GM11168 (cell line): ENCODE measurements around the gene SLX4.
"Not testable (repeated sequence)": the region's sequence is repeated elsewhere in the genome, so short reads cannot be mapped to it uniquely, and the experiment has no call there.

Source experiments
- in situ Hi-C: fragments of 300-500 bp; cut with MboI; formaldehyde crosslinking; loops from one replicate; pipeline ENCODE4 v1.12.0; 2022; ENCODE audit warnings: low sequenced_read_pairs; ENCODE audit not compliant: unreplicated experiment

The SLX4 gene, protein sequence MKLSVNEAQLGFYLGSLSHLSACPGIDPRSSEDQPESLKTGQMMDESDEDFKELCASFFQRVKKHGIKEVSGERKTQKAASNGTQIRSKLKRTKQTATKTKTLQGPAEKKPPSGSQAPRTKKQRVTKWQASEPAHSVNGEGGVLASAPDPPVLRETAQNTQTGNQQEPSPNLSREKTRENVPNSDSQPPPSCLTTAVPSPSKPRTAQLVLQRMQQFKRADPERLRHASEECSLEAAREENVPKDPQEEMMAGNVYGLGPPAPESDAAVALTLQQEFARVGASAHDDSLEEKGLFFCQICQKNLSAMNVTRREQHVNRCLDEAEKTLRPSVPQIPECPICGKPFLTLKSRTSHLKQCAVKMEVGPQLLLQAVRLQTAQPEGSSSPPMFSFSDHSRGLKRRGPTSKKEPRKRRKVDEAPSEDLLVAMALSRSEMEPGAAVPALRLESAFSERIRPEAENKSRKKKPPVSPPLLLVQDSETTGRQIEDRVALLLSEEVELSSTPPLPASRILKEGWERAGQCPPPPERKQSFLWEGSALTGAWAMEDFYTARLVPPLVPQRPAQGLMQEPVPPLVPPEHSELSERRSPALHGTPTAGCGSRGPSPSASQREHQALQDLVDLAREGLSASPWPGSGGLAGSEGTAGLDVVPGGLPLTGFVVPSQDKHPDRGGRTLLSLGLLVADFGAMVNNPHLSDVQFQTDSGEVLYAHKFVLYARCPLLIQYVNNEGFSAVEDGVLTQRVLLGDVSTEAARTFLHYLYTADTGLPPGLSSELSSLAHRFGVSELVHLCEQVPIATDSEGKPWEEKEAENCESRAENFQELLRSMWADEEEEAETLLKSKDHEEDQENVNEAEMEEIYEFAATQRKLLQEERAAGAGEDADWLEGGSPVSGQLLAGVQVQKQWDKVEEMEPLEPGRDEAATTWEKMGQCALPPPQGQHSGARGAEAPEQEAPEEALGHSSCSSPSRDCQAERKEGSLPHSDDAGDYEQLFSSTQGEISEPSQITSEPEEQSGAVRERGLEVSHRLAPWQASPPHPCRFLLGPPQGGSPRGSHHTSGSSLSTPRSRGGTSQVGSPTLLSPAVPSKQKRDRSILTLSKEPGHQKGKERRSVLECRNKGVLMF (N-terminal part only)

DNA sequence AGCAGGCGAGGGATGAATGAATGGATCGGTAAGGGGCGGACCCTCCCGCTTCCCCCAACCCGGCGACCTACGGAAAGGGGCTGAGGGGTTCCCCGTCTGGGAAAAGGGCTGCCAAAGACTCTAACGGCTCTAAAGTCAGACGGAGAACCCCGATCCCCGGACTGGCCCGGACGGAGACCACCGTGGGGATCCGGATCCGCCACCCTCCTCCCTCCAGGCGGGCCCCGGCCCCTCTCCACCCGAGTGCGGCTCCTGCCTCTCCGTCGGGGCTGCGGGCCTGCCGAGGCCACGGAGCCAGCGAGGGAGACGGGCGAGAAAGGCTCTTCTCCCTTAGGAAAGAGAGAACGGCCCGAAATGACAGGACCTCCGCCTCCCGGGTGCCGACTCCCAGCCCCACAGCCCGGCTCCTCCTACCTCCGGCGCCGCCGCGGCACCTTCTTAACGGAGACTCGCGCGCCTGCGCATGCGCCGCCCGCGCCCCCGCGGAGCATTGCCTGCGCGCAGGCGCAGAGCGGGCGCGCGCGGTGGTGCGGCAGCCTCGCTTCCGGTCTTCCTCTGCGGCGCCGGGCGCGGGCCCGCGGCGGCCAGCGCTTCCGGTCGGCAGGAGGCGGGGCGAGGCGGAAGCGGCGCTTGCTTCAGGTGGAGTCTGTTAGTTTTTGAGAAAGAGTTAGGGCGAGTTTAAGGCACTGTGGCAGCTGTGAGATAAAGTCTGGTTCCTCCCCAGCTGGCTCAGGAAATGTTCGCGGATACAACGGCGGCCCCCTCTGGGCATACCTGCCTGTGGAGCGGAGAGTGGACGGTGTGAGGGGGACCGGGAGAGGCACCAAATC is at the start of gene SLX4:
Gene SLX4 (minus strand): TSS at position 461 of the 830 bp plus-strand sequence. CDS start 2,642 bp downstream, outside the sequence.
- in situ Hi-C loops, result no loop called here

DNA sequence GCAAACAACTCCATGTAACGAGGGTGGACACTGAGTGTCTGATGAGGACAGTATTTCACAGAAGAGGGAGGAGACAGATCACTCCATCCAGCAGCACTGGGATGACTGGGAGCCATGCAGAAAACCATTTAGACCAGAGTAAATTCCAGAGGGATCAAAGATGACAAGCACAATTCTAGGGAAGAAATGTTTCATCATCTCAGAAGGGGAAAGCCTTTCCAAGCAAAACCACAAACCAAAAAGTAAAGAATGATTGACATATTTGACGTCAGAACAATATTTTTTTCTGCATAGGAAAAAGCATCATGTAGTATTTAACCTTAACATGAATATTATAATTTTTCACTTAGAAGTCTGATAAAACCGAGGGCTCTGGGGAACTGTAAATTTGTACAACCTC is 47.8 kb upstream of the SLX4 start:
- in situ Hi-C loops, result no loop called here

DNA sequence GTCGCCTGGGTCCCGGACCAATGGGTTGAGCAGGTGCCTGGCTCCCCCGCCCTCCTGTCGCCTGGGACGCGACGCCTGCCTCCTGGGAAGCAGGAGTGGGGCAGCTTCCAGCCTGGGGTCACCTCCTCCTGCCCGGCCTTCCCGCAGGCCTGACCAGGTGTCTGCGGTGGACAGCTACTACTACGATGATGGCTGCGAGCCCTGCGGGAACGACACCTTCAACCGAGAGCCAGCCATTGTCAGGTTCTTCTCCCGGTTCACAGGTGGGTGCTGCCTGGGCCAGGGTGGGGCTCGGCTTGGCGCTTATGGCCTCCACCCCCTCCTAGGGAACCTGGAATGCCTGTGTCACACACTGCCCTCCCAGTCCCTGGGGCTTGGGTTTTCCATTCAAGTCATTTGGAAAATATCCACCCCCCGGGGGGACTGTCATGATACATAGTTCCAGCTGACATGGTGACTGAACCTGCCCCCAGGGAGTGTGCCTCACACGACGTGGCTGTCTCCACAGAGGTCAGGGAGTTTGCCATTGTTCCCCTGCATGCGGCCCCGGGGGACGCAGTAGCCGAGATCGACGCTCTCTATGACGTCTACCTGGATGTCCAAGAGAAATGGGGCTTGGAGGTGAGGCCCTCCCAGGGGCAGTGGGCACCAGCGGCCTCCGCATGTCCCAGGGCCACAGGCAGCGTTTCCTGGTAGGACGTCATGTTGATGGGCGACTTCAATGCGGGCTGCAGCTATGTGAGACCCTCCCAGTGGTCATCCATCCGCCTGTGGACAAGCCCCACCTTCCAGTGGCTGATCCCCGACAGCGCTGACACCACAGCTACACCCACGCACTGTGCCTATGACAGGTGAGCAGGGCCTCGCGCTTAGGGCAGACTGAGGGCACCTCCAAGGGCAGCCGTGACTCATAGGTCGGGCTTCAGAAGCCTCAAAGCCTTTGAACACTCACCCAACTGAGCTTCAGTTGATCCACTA is 45.4 kb upstream of the SLX4 start:
- in situ Hi-C loops, result no loop called here

DNA sequence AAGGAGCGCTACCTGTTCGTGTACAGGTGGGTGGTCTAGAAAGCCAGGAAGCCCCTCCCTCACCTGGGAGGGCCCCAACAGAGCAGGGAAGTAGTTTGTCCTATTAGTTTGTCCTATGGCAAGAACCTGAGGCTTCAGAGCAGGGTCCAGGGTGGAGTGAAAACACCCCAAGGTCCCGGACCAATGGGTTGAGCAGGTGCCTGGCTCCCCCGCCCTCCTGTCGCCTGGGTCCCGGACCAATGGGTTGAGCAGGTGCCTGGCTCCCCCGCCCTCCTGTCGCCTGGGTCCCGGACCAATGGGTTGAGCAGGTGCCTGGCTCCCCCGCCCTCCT is 44.7 kb upstream of the SLX4 start:
- in situ Hi-C loops, result not testable (repeated sequence)

DNA sequence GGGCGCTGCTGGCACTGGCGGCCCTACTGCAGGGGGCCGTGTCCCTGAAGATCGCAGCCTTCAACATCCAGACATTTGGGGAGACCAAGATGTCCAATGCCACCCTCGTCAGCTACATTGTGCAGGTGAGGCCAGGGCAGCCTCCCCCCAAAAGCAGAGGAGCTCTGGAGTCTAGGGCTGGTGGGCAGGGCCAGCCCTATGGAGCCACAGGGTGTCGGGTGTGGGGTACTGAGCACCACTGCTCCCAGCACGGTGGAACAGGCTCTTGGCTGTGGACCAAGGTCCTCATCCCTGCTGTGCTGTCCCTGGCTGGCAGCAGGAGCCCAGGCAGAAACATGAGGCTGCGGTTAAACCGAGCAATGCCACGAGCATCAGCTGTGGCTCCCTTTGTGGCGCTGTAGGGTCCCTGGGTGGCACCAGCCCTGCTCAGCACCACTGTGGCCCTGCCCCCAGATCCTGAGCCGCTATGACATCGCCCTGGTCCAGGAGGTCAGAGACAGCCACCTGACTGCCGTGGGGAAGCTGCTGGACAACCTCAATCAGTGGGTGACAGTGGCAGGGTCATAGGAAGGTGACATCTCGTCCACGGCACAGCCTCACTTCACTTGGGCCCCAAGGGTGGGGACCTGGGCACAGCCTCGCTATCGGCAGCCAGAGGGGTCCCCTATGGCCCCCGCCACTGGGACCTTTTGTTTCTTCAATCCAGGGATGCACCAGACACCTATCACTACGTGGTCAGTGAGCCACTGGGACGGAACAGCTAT is 44.2 kb upstream of the SLX4 start:
- in situ Hi-C loops, result no loop called here

DNA sequence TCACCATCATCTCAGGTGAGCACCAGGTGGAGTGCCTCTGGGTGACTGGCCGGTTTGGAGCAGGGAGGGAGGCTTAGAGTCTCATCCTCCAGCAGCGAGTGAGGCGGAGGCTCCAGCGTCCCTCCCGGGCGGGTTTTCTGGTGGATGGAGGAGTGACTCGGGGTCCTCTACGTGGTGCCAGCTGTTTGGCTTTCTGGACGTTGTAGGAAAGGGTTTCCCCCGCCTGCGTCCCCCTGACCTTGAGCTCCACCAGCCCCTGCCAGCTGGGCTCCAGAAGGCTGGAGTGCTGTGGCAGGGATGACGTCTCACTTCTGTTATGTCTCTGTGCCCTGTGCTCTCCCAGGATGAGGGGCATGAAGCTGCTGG is 43.6 kb upstream of the SLX4 start:
- in situ Hi-C loops, result no loop called here

DNA sequence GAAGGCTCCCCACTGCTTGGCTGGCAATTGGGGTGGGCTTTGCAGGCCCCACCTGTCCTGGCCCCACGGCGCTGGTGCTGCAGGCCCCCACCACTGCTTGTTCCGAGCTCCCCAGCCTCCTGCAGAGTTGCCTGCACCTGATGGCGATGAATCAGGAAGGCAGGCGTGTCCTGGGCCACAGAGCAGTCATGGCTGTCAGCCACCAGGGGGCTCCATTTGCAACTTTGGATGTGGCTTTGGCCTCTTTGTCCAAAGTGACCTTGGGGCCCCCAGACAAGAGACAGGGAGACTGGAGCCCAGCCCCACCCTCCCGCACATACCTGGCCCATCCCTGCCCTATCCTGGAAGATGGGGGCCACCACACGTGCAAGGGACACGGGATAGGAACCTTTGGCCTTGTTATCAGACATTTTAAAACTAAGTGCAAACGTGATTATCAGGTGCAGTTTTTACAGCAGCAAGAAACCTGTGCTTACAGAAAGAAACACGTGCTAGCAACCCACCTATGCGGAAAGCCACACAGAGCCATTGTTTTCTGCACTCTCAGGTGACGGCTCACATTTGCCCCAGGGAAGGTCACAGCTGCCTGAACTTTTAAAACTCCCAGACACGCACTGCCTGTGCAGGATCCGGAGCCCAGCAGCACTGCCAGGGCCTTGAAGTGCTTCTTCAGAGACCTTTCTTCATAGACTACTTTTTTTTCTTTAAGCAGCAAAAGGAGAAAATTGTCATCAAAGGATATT is 43.0 kb upstream of the SLX4 start, which contains the start of gene DNASE1:
Gene DNASE1 (plus strand): TSS at position 443 of the 743 bp plus-strand sequence. CDS start 683 bp downstream, outside the sequence.
- in situ Hi-C loops, result no loop called here

DNA sequence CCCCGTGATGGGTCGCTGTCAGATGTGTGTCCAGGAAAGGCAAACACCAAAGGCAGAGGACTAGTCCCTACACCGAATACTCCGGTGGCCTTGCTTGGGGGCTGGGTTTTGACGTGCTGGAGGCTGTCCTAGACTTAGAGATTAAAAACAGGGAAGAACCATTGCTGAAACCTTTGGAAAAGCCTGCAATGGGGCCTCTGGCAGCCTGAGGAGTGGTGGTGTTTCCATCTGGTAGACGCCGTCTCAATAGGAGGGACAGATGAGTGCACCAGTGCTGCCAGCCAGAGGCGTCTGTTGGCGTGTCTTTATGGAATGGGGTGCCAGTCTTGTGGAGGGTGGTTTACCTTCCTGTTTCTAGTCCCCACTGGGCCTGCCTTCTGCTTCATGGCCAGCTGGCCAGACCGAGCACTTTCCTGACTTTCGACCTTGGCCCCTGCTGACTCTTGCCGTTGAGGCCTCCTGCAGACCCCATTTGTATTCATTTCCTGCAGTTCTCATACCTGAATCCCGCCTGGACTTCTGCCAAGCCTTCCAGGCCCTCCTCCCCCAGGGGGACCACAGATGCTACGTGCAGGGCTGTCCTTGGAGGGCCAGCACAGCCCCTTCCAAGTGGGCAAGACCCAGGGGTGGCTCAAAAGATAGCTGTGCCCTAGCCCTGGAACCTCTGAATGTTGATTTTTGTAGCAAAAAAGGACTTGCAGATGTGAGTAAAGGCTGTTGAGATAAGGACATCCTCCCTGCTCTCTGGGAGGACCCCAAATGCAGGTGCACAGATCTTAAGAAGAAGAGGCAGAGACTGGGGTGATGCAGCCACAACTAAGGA is 41.2 kb upstream of the SLX4 start:
- in situ Hi-C loops, result no loop called here

DNA sequence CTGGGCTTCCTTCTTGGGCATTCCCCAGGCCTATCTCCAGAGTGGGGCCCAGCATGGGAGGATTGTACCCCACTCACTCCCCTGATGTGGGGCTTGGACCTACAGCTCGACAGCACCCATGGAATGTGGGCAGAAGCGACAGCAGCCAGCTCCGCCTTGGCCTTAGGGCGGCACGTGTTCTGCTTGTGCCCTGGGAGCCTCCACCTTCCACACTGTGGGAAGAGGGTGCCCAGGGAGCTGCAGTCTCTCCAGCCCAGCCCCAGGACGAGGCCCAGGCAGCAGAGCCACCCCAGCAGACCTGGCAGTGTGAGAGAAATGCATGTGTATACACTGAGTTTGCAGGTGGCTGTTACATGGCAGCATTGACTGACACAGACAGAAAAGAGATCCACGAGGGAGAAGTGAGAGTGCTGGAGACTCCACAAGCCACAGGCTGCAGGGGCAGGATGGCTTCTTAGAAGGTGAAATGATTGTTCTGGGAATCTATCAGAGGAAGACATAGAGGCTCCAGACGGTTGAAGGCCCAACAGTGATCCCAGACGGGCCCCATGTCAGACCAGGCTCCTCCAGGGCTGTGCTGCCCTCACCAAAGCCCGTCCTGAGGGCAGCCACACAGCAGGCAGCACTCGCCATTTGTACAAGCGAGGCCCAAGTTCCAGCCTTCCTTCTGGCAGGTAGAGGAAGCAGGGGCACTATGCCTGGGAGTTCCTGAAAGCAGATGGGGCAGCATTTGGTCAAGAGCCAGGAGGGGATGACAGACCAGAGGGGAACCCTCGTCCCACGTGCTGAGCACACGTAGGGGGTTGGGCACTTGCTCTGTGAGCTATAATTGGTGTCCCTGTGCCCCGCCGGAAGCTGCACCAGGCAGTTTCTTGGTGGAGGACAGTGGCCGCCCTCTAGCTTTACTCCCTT is 40.3 kb upstream of the SLX4 start:
- in situ Hi-C loops, result no loop called here

DNA sequence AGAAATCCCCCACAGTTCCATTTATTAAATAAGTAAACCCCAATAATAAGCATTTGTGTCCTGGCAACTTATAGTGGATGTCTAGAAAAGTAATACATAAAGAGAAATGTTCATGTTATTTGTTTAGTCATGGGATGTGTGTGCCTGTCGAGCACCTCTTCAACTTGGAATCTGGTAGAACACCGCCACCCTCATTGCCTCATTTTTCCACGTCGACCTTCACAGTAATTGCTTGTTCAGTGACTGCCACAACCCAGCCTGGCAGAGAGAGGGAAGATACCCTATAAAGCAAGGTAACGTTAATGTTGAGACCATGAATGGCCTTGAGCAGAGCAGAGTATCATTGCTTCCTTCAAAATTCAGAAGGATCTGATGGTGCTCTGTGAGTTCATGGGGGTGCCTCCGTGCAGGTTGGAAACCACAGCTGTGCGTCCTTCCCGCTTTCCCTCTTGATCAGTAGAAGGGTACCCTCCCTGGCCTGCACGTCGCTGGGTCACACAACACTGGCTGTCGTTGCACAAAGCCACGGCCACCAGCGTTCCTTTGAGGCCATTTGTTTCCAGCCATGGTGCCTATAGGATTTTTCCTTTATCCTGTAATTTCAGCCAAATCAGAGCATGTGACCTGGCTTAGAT is 39.3 kb upstream of the SLX4 start:
- in situ Hi-C loops, result no loop called here

DNA sequence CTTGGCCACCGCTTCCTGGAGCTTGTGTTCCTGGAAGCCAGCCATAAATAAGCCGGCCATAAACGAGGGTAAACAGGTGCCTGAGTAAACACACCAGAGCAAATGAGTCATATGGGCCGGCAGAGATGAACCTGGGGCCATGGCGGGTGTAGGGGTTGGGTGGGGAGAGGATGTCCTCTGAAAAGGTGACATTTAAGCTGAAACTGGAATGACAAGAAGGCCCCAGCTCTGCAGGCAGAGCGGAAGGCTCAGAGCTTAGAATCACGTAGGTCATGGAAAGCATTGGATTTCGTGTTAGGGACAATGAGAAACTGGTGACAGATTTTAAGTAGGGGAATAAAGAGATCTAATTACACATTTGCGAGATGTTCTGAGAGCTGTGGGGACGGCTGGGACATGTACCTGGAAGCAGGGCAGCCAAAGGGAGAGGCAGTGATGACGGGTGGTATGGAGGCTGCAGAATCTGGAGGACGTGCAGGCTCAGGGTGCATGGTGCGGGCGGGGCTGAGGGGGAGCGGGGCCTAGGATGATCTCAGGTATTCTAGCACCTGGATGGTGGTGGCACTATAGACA is 35.0 kb upstream of the SLX4 start:
- in situ Hi-C loops, result no loop called here

DNA sequence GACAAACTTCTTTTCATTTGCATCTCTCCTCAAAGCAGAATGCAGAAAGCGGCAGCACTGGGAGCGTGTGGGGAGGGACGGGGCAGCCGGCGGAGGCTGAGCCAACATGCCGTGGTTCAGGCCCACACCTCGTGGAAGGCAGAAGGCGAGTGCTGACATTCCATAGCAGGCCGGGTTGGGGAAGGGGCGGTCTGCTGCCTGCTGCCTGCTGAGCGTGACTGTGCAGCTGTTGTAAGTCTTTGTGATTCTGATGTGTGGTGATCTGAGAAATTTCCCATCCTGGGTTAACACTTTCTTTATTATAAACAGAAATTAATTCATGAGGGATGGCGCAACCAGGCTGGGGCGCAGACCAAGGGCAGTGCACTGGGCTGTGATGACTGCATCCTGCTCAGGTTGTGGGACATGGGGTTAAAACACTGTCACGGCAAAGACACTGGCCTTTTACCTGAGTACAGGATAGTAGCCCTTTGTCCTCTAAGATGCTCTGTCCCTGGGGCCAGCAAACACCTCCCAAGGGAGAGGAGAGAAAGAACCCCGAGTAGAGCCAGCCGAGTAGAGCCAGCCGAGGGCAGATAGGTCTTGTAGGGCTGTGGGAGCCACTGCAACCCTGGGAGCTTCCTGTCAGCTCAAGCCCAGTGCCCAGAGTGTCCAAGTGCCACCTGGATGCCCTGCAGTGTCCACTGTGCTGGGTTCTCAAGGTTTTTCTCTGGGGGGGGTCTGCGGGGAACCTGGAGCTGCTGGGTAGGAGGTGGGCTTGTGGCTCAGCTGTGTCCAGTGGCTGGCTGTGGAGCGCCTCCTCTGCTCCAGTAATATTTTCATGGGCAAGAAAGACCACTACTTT is 34.3 kb upstream of the SLX4 start:
- in situ Hi-C loops, result no loop called here

DNA sequence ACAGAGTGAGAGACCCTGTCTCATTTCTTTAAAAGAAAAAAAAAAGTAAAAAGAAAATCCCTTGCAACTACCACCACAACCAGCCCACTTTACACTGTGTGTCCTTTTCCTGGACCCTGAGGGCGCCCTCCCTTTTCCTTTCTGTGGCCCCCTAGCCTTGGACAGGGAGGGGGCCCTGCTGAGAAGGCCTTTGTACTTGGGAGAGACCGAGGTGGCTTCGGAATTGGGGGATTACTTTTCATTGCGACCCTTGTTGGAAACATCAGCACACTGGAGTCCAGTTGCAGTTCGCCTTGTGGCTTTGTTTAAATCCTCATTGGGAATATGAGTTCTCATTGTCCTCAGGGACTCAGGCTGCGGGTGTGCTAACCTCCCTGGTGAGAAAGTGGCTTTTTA is 33.7 kb upstream of the SLX4 start:
- in situ Hi-C loops, result no loop called here

DNA sequence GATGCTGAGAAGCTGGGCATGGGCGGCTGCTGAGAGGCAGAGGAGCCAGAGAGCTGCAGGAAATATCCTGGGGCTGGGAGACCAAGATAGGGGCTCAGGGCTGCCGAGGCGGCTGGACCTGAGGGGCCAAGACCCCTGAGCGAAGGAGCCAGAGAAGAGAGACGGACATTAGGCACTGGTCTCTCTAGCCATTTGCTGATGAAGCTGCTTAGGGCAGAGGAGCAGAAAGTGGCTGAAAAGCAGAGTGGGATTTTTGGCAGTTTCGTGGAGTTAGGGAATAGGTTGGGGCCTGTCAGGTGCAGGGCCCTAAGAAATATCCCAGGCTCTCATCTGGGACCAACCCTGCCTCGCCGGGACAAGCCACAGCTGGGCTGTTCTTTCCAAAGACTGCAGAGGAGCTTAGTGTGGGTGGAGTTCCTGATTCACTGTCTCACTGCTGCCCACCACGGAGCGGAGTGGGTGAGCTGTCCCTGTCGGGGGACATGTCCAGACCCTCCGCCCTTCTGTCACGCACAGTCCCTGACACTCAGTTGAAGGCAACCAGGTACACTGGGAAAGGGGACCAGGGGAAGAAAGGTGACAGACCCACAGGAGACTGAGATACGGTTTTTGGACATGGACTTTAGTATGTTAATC is 31.8 kb upstream of the SLX4 start:
- in situ Hi-C loops, result no loop called here
